SK-MEL-5 (cell line): ENCODE measurements around the gene KCNIP4. TPM values are rescaled to one million over a fixed set of nuclear protein-coding genes. Genes with fewer than 3 reads are reported as not detected.

Source experiments
- DNase-seq: peaks from one replicate; pipeline ENCODE4 v3.0.0-alpha.2; 2016; ENCODE audit warnings: low read depth, low spot score
- in situ Hi-C: cut with HindIII; loops from 2 replicates; pipeline ENCODE4 v1.10.0; 2016; ENCODE audit warnings: low sequenced_read_pairs, high pct_unique_total_duplicates, low pct_unique_long_range_greater_than_20kb
- total RNA-seq: library from RNA; depleted of rRNA; stranded (reverse); fragments of >200 nt; shearing (Covaris generic); gene quantifications from 2 replicates; pipeline ENCODE4 v1.2.3, GENCODE V29; 2014

Gene KCNIP4
- total RNA-seq, 1 experiment from 2014 or later: not detected

DNA sequence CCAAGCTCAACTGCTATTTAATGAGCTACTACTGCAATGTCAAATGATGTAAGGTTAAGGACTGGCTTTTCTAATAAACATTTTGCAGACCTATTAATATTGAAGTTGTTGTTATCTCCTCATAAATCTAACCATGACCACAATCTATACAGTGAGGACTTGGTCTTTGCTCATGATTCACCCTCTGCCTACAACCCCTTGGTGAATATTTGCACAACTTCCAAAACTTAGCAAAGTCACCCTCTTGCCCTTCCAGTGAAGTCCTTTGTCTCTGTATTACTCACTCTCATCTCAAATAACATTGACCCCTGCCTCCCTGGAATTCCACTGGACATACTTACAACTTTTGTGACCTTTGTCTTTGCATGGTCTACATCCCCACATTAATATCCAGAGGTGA lies 204.5 kb downstream of the KCNIP4 start:
- no peak for DNase-seq
- in situ Hi-C loops: no loop called here

DNA sequence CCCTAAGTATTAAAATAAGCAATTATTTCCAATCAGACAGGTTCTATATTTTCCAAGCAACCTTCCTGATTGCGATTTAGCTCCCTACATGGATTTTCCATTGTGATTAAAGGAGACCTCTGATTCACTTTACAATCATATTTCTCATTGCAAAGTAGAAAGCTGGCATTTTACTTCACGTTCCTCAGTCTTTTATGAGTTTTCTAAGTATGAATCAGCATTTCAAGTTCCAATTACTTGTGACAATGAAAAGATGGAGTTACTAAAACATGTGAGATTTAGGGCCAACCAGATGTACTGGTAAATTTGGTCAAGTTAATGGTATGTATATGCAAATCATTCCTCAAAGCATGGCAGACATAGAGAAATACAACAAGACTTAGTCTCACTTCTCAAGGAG lies 206.2 kb downstream of the KCNIP4 start:
- no peak for DNase-seq
- in situ Hi-C loops: no loop called here

DNA sequence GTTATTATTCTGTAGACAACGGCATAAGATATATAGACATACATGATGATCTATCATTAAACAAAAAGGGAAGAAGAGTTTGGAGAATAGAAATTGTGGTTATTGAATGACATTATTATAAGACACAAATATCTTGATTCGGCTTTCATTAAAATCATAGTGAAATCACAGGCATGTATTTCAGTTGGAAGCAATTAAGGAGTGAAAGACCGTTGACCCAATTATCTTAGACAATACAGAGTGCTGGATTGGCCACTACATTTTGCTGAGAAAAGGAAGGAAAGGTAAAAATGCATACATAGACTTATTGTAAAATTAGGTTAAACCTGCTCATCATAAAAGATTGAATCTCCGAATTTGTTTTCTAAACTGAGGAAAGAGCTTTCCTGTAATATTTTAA lies 209.8 kb downstream of the KCNIP4 start:
- in situ Hi-C loops: no loop called here
- DNase-seq: no peak

DNA sequence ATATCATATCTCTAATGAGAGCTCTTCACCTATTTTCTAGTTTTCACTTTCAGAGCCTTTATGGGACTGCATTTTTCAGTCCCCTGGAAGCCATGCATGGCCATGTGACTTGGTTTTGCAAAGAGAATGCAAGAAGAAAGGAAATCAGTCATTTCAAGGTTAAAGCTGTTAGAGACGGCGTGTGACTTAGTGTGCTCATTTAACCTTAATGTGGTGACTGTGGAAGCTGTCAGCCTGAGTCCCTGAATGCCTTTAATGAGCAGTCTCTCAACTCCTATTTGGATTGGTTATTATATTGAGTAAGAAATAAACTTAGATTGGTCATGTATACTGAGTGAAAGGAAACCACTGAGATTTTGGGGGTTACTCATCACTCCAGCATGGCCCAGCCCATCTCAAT lies 212.7 kb downstream of the KCNIP4 start:
- DNase-seq: no peak
- in situ Hi-C loops: no loop called here

DNA sequence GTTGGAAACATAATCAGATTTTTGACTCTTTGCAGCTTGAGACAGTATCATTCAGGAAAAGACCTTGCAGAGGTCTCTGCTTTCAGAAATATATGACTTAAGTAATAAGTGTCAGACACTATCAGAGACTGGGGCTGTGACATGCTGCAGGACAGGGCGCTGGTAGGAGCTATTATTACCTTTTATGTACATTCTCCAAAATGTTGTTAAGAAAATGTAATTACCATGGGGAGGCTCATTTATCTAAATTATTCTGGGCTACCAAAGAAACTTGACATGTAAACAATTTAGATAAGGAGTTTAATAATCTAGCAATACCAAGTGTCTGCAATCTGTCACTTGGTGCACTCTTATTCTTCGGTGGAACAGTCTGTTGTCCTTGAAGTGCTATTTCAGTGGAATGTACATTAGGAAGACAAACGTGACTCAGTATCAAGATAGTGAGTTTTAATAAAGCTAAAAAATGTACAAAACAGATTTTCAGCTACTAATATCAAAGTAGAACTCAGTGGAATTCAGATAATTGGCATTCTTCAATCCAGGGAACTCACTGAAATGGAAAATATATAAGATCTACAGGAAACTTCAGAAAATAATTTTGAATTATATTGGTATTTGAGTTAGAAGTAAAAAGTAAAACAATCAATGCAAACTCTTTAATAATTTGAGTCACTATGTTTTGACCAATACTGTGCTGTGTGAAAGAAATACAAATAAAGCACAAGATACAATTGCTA lies 214.5 kb downstream of the KCNIP4 start:
- in situ Hi-C loops: no loop called here
- no peak for DNase-seq

DNA sequence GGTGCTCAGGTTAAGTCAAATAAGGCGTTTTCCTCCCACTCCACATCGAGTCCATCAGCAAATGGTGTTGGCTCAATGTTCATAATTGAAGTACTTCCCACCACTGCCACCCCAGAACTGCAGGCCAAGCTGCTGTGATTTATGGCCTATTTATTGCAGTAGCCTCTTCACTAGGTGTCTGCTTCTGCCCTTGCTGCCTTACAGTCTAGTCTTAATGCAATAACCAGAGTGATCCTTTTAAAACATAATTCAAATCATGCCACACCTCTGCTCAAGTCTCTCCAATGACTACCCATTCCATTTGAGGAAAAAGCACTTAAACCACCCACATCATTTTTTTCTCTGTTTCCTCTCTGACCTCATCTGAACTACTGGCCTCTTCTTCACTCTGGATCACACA lies 220.3 kb downstream of the KCNIP4 start:
- DNase-seq: no peak
- in situ Hi-C loops: no loop called here

DNA sequence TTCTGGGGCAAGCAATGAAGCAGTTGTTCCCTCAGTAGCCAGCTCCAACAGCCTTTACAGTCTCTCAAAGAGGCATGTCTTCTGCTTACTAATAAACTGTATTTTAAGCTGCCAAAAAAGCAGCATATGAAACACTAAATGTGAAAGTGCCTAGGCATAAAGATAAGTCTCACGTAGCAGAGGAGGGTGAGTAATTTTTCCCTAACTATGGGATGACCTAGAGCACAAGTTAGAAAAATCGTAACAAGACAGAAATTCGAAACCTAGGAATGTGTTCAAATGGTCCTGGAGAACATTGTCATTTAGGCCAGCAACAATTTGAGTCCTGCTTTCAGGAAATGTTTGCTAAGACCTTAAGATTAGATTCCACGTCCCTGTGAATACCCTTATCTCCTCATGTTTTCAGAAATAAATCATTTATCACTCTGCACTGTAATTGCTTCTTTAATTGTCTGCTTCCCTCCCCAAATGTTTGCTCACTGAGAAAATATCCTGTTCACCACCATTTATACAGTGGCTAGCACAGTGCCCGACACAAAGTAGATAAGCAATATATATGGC lies 222.2 kb downstream of the KCNIP4 start:
- DNase-seq: no peak
- in situ Hi-C loops: no loop called here

DNA sequence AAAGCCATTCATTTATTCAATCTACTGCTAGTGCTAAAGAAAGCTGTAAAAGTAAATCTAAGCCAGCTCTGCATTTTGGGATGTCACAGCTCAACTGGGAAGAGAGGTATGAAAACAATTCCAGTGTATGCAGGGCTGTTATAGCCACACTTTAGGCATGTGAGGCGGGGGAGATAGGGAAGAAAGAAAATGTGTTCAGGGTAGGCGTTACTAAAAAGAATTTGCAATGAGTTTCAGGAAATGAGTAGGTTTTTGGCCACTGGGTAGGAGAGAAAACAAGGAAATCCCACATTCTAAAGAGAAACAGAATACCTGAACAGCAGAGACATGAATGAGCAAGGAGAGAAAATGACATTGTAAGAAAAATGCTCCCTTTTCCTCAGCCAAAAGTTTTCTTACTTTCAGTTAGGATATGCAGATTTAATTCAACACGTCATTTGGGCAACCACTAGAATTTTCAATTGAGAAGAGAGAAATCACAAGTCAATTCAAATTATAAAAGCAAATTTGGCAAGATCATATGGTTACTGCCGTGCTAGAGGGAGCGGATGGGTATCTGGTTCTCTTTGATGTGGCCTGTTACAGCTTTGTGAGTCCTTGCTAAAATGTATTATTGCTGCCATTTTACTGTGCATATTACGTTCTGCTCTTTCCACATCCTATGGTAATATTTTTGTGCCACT lies 226.3 kb downstream of the KCNIP4 start:
- DNase-seq: no peak
- in situ Hi-C loops: no loop called here

DNA sequence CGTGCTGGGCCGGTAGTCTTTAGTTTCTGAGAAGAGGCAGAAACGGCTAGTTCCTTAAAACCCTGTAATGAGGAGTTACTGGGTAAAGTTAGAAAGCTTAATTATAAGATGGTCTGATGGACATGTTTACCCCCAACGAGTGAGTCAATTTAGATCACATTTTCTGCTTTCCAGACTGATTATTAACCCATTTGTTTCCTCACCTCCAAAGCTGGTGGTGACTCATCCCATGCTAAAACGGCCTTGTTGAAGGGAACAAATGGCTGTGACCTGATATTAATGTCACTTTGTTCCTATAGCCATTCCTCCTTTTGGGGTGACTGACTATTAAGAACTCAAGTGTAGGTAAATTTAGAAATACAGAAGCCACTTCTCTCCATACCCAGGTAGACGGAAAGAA lies 232.0 kb downstream of the KCNIP4 start:
- in situ Hi-C loops: no loop called here
- no peak for DNase-seq

DNA sequence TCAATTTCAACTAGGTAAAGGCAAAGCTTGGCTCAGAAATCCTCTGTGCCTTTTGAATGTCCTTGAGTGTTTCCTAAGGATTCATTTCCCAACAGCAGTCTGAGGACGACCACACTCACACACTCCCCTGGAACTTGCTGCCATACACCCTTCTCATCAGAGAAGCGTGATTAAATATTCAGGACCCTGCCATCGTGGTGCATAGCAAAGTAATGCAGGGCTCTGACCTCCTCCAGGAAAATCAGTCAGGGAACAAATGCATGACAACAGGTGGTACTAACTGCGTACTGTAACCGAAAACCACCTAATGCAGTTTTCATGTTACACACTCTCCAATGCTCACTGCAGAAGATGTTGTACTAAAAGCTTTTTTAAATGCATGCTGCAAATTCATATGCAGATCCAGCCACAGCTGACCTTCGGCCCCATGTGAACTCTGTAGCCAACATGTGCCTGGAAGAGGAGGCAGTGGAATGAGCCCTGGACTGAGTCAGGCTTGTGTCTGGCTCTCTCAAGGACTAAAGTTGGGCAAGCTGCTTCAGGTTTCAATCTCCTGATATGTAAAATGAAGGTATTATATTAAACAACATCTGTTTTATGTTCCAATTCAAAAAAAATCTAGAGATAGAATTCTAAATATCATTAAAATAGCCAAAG lies 238.3 kb downstream of the KCNIP4 start:
- in situ Hi-C loops: no loop called here
- DNase-seq: no peak

DNA sequence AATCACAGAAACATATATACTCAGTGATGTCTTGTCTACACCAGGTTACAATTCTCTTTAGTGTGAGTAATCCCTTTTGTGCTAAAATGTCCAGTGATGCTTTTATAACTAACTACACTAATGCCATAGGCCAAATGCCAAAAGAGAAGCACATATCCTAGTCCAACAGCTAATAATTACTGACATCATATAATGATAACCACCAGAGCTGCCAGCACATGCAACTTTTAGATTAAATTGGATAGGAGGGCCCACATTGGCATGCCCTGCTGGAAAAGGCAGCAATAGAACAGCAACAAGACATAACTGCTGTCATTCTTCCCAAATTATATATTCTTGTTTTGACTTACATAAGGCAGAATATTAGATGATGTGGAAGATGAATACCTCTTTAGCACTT lies 238.8 kb downstream of the KCNIP4 start:
- in situ Hi-C loops: no loop called here
- no peak for DNase-seq

DNA sequence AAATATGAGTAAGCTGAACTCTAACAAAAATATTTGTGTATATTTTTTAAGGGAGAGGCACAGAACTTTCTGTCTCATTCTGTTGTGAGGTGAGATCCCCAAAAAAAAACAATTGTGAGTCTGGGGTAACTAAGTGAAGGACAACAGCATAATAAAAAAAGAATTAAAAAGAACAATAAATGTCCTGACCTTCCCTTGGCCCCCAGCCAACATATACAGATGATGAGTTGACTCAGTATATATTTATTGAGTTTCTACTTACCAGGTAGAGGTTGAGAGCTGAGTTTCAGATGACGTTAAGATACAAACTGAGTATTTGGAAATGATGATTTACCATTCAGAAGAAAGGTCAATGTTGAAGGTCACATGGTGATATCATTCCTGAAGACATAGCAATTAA lies 239.5 kb downstream of the KCNIP4 start:
- no peak for DNase-seq
- in situ Hi-C loops: no loop called here

DNA sequence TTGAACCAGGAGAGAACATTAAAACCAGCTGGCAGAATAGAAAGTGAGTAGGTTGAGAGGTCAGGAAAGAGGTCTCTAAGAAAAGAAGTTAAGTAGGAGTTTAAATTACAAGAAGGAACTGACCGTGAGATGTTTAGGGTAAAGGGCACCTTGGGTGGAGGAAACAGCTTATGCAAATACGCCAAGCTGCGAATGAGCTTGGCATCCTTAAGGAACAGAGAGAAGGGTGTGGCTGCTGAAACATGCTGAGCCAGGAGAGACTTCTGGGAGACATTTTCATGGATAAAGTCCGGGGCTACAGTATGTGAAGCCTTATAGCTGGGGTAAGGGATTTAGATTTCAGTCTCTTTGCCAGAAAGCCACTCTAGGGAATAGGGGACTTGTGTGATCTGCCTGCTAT lies 249.1 kb downstream of the KCNIP4 start:
- DNase-seq: no peak
- in situ Hi-C loops: no loop called here

DNA sequence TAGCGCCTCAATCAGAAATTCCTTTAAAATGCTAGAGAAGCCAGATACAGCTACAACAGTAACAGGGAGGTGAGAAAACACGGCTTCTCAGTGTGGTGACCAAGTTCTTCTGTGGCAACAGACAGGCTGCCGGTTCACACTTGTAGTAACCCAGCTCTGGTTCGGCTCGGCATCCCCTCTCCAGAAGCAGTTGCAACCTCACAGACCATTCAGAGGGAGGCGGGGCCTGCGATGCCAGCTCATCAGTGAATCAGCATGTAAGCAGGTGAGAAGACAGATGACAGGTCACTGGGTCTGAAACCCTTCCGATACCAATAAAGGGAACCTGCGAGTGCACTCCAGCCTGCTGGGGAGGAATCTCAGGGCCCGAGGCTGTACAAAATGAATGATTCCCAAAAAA lies 251.0 kb downstream of the KCNIP4 start:
- in situ Hi-C loops: no loop called here
- DNase-seq: no peak

DNA sequence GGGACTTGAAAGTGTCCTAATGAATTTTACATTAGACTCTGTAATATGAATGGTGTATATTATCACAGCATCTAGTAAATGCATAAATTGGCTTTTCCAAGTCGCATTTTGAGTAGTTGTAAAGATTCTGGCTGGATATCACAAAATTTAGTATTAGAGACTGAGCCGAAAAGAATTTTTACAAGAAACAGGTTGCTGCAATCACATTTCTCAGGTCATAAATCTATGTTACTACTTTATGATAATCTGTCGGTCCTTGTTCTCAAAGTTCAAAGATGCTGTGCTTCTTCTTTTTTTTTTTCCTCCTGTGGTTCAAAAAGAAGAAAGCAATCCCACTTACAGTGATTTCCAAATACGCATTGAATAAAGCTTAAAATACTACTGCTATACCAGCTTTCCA lies 253.4 kb downstream of the KCNIP4 start:
- no peak for DNase-seq

DNA sequence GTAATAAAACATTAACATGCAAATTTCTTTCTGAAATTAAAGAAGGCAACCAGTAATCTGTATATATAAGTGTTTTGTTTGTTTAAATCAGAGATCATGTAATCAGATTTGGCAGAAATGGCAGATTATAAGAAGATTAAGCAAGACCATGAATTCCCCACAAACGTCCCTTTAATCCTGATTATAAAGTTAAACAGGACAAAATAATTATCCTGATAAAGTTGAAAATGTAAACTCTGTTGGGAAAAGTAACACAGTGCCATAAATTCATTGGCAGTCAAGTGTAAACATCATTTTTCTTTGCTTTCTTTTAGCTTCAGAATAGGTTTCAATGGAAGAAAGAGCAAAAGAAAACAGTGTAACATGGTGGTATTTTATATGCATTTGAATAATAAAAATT lies 256.3 kb downstream of the KCNIP4 start:
- in situ Hi-C loops: no loop called here
- DNase-seq: no peak

More for the DNA sequence above, 253.4 kb downstream of the KCNIP4 start:
- in situ Hi-C loops: no loop called here

DNA sequence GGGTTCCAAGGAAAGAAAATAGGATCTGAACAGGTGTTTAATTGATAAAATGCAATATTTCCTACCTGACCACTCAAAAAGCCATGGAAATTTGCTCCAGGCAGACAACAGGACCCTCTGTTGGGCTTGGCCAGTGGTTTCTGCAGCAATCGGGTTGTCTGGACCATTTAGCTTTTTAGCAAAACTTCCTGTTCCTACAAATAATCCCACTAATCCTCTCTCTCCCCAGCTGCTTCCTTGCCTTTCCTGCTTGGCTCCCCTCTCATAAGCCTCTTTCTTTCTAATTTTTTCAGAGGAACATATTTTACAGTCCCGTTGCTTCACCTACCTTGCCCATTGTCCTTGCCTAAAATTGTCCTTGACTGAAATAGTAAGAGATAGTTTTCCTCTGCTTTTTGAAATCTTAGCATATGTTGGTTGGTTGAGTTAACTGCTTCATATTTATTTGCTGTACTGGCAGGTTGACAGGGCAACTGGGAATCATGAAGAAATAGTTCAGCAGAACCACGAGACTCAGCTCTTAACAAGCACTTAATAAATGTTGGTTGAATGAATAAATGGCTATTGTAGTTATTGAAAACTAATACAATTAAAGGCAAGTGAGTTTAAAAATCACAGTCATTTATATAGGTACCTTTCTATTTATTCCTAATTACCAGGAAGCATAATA lies 259.8 kb downstream of the KCNIP4 start:
- no peak for DNase-seq
- in situ Hi-C loops: no loop called here

DNA sequence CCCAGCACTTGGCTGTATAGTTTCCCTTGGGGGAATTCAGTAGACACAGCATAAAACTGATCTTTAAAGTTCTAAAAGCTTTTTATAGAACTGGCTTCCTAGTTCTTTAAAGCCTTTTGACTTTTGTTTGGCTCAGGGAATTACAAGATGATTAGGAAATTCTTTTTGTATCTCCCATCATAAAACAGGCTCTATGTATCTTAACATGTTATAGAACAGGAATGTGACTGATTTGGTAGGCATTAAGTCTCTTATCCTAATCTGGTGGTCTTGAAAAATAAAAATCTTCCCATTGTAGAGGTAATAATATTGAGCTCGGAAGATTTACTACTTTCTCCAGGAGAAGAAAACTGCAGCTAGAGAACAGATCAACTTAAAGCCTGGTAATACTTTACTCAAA lies 262.7 kb downstream of the KCNIP4 start:
- DNase-seq: no peak
- in situ Hi-C loops: no loop called here
